ENCODE measurements around the gene COQ3. TPM values are rescaled to one million over a fixed set of nuclear protein-coding genes. Genes with fewer than 3 reads are reported as not detected.

The COQ3 gene
- total RNA-seq, 1 experiment from 2014 or later = 10.9 TPM

DNA sequence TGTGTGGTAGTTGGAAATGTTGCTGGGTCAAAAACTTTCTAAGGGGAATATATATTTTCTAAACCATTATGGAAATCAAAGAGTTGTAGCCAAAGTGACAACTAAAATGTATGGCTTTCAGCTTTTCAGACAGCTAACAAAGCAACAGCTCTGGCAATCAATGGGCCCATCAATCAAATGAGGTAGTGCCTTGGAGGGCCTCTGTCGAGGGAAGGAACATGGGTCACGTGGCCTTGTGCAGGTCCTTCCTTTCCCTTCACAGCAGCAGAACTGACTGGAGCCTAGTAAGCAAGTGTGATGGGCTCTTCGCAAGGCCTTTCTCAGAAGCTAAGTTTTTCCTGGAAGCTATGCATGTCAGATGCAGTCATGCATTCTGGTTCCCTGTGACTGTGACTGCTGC lies 62.5 kb downstream of the COQ3 start:
- Histone ChIP-seq H2AK5ac (ENCODE audit: insufficient read length, low read length) (no peak overlapping the region), H4K8ac (replicated peaks; ENCODE audit: insufficient read length, low read depth, low read length) (no peak overlapping the region), H2BK20ac (ENCODE audit: low read depth, low read length, poor library complexity, severe bottlenecking) (no peak overlapping the region), H2BK15ac (ENCODE audit: low read depth, low read length) (no peak overlapping the region), H2BK120ac (ENCODE audit: low read depth, low read length, poor library complexity, severe bottlenecking) (no peak overlapping the region), H3K4me1 (ENCODE audit: insufficient read depth, low read length) (peaks cover 4% of the 10 kb centered on the region; the same call in 1 of the 2 replicates), H2BK5ac (ENCODE audit: insufficient read length, low read length) (no peak overlapping the region), H3K9ac (ENCODE audit: extremely low read depth, insufficient read length, low read length) (no peak overlapping the region), H3K14ac (ENCODE audit: insufficient read depth, low read length) (no peak overlapping the region), H2AFZ (ENCODE audit: low read length) (no peak overlapping the region), H2BK12ac (ENCODE audit: insufficient read length, low read depth, low read length) (no peak overlapping the region), H3K27me3 (ENCODE audit: insufficient read depth, low read length) (no peaks in the 10 kb centered on the region), H4K91ac (ENCODE audit: insufficient read length, low read depth, low read length) (no peak overlapping the region), H3K18ac (ENCODE audit: insufficient read length, low read depth, low read length) (no peak overlapping the region), H3K4me2 (ENCODE audit: insufficient read depth, insufficient read length, low read length) (no peak overlapping the region), H3K9me3 (ENCODE audit: control insufficient read depth, low read depth, low read length) (no peaks in the 10 kb centered on the region), H3K79me1 (ENCODE audit: insufficient read depth, low read depth, low read length, poor library complexity, severe bottlenecking) (no peaks in the 10 kb centered on the region), H4K5ac (ENCODE audit: insufficient read length, low read depth, low read length) (no peak overlapping the region), H3K4ac (ENCODE audit: low read depth, low read length) (no peak overlapping the region), H3K27ac (ENCODE audit: insufficient read length, low read depth, low read length) (no peak overlapping the region), H3K79me2 (ENCODE audit: insufficient read depth, low read length) (no peaks in the 10 kb centered on the region), H3T11ph (ENCODE audit: low read length) (no peak overlapping the region), H3K23me2 (ENCODE audit: insufficient read length, low read depth, low read length, poor library complexity, severe bottlenecking) (no peaks in the 10 kb centered on the region), H3K56ac (ENCODE audit: insufficient read length, low read depth, low read length) (no peak overlapping the region), H4K20me1 (ENCODE audit: control insufficient read depth, insufficient read depth, insufficient read length) (no peaks in the 10 kb centered on the region), H3K23ac (ENCODE audit: insufficient read length, low read depth, low read length) (no peak overlapping the region)
- no peaks in the 10 kb centered on the region for H3K27me3 Mint-ChIP-seq (ENCODE audit: low read depth)
- H3K9me3 Mint-ChIP-seq = no peaks in the 10 kb centered on the region
- TF ChIP-seq, protein P1, sequence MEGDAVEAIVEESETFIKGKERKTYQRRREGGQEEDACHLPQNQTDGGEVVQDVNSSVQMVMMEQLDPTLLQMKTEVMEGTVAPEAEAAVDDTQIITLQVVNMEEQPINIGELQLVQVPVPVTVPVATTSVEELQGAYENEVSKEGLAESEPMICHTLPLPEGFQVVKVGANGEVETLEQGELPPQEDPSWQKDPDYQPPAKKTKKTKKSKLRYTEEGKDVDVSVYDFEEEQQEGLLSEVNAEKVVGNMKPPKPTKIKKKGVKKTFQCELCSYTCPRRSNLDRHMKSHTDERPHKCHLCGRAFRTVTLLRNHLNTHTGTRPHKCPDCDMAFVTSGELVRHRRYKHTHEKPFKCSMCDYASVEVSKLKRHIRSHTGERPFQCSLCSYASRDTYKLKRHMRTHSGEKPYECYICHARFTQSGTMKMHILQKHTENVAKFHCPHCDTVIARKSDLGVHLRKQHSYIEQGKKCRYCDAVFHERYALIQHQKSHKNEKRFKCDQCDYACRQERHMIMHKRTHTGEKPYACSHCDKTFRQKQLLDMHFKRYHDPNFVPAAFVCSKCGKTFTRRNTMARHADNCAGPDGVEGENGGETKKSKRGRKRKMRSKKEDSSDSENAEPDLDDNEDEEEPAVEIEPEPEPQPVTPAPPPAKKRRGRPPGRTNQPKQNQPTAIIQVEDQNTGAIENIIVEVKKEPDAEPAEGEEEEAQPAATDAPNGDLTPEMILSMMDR (conservative IDR thresholded peaks at IDR 0.05) = no peak
- DNase-seq = no peak
- peaks cover 0 to 15% (median 0%) of the 10 kb centered on the region in 3 experiments; a peak in 2 of 7 replicates for H3K36me3 Mint-ChIP-seq (ENCODE audit: insufficient read depth in 1 of 3, low read depth in 3 of 3)
- no peak overlapping the region for H3K27ac Mint-ChIP-seq
- peaks cover 10 to 12% of the 10 kb centered on the region in 2 experiments for H3K4me1 Mint-ChIP-seq
- WGBS (ENCODE audit: extremely low coverage, insufficient read length, low lambda C conversion rate) = no CpG with 5 or more reads among the region's 3 CpGs
- no peak overlapping the region for H3K4me3 Mint-ChIP-seq

Measured in H9 (cell line).